Caco-2 (cell line): ENCODE measurements around the gene TTC7B. TPM values are rescaled to one million over a fixed set of nuclear protein-coding genes. Genes with fewer than 3 reads are reported as not detected.

Source experiments
- BruUV-seq: library from RNA; stranded (reverse); fragments of 400-500 nt; replicated peaks from 2 replicates; lab custom pipeline; 2021; lab: Mats Ljungman, UMichigan
- CTCF ChIA-PET: fragments of 300-600 bp; sonication (Branson Sonifier 250); formaldehyde crosslinking; loops from one replicate; lab custom pipeline; 2022; ENCODE audit warnings: antibody characterized with exemption; lab: Charles Lee
- POLR2A ChIA-PET: fragments of 300-600 bp; sonication (Branson Sonifier 250); formaldehyde crosslinking; loops from one replicate; lab custom pipeline; 2022; ENCODE audit warnings: antibody characterized with exemption; lab: Charles Lee
- DNase-seq, 2 experiments: peaks; one replicate each; pipeline versions ENCODE4 v3.0.0 to v3.0.0-alpha.2; 2020 to 2022
- H3K27me3 ChIP-seq: replicated peaks from 2 replicates; pipeline ENCODE4 v1.6.0; 2011; ENCODE audit warnings: low read length; ENCODE audit not compliant: control insufficient read depth, insufficient read depth
- H3K36me3 ChIP-seq: 2 replicates; pipeline ENCODE4 v1.5.1; 2011; ENCODE audit warnings: low read length; ENCODE audit not compliant: control insufficient read depth, insufficient read depth
- H3K4me1 ChIP-seq: fragments of 250-450 bp; sonication (Bioruptor Pico); 2 replicates; pipeline ENCODE4 v1.5.1; 2020; ENCODE audit warnings: mild to moderate bottlenecking
- H3K4me3 ChIP-seq: 2 replicates; pipeline ENCODE4 v1.5.1; 2011; ENCODE audit warnings: low read depth, mild to moderate bottlenecking, control low read depth, low read length
- H3K9me3 ChIP-seq: fragments of 250-450 bp; sonication (Bioruptor Pico); 2 replicates; pipeline ENCODE4 v1.5.1; 2020; ENCODE audit warnings: mild to moderate bottlenecking, moderate library complexity
- H3K27ac Mint-ChIP-seq: one replicate; pipeline ENCODE4 v1.8.0; 2022; ENCODE audit warnings: mixed read lengths; ENCODE audit not compliant: unreplicated experiment
- H3K27me3 Mint-ChIP-seq: one replicate; pipeline ENCODE4 v1.8.0; 2022; ENCODE audit warnings: mixed read lengths; ENCODE audit not compliant: insufficient read depth, unreplicated experiment
- H3K36me3 Mint-ChIP-seq: one replicate; pipeline ENCODE4 v1.8.0; 2022; ENCODE audit warnings: mild to moderate bottlenecking, mixed read lengths; ENCODE audit not compliant: insufficient read depth, unreplicated experiment
- H3K4me1 Mint-ChIP-seq: one replicate; pipeline ENCODE4 v1.8.0; 2022; ENCODE audit warnings: low read depth, mixed read lengths; ENCODE audit not compliant: unreplicated experiment
- H3K4me3 Mint-ChIP-seq: one replicate; pipeline ENCODE4 v1.8.0; 2022; ENCODE audit warnings: mild to moderate bottlenecking, moderate library complexity, mixed read lengths; ENCODE audit not compliant: unreplicated experiment
- H3K9me3 Mint-ChIP-seq: one replicate; pipeline ENCODE4 v1.8.0; 2022; ENCODE audit warnings: mixed read lengths; ENCODE audit not compliant: unreplicated experiment
- CTCF ChIP-seq, 2 experiments: fragments of 200-600 bp in 1 of 2; IDR thresholded peaks; 1 replicate in 1 of 2; 2 replicates in 1 of 2; pipeline versions ENCODE4 v1.5.1 to v1.8.0; 2011 to 2022; ENCODE audit warnings: antibody characterized with exemption in 1 of 2, control low read depth in 1 of 2, inconsistent platforms in 1 of 2, low read depth in 1 of 2, low read length in 1 of 2, mild to moderate bottlenecking in 1 of 2, moderate library complexity in 1 of 2; ENCODE audit not compliant: insufficient read depth in 1 of 2, severe bottlenecking in 1 of 2, unreplicated experiment in 1 of 2
- intact Hi-C: fragments of 100-400 bp; cut with micrococcal nuclease; formaldehyde crosslinking; loops from one replicate; pipeline ENCODE4 v1.10.0; 2022; ENCODE audit not compliant: unreplicated experiment
- total RNA-seq: library from RNA; stranded (reverse); gene quantifications from 2 replicates; pipeline ENCODE4 v1.2.3, GENCODE V29; 2022

Gene TTC7B
- total RNA-seq, 1 experiment from 2014 or later, result 28.5 TPM

- peaks cover 8% of the 10 kb centered on the region for H3K4me1 Mint-ChIP-seq
- Histone ChIP-seq H3K36me3 (no peaks in the 10 kb centered on the region), H3K9me3 (no peaks in the 10 kb centered on the region), H3K4me1 (peaks cover 5% of the 10 kb centered on the region; the same call in 1 of the 2 replicates), H3K4me3 (no peak overlapping the region), H3K27me3 (no peaks in the 10 kb centered on the region)
- BruUV-seq, result no TSS peak
- ChIA-PET POLR2A (no interaction called here), CTCF (no interaction called here)
- H3K36me3 Mint-ChIP-seq, result no peaks in the 10 kb centered on the region
- H3K27me3 Mint-ChIP-seq, result no peaks in the 10 kb centered on the region
- H3K9me3 Mint-ChIP-seq, result no peaks in the 10 kb centered on the region
- TF ChIP-seq CTCF (IDR thresholded peaks at IDR 0.05; ENCODE audit: insufficient read depth in 1 of 2, low read depth in 1 of 2, low read length in 1 of 2, severe bottlenecking in 1 of 2, unreplicated experiment in 1 of 2), result no peak
- H3K4me3 Mint-ChIP-seq, result no peak overlapping the region
- no peak for DNase-seq
- H3K27ac Mint-ChIP-seq, result no peak overlapping the region
- intact Hi-C loops, result no loop called here
These were observed 187.4 kb downstream of the TTC7B start for GRCh38 chr14:90628825-90629224.

DNA sequence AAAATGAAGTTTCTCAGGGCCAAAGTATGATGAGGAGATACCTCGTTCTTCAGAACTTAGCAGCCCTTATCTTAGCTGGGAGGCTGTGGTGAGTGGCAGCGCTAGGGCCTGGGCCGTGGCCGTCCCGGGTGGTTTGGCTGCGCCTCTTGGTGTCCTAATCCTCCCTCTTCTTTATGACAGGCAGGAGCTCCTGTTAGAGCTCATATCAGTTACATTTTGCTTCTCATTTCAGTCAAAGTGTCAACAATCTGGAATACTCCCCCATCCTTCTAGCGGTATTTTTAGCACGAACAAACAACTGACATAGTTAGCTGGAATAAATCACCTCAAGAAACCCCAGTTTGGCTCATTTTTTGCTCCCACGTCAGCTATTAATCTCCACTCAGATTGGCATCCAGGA is 188.8 kb downstream of the TTC7B start:
- Histone ChIP-seq H3K4me1 (peaks cover 5% of the 10 kb centered on the region; the same call in 1 of the 2 replicates), H3K4me3 (no peak overlapping the region), H3K27me3 (no peaks in the 10 kb centered on the region), H3K36me3 (no peaks in the 10 kb centered on the region), H3K9me3 (no peaks in the 10 kb centered on the region)
- no peak for TF ChIP-seq CTCF (IDR thresholded peaks at IDR 0.05; ENCODE audit: insufficient read depth in 1 of 2, low read depth in 1 of 2, low read length in 1 of 2, severe bottlenecking in 1 of 2, unreplicated experiment in 1 of 2)
- Mint-ChIP-seq H3K36me3 (no peaks in the 10 kb centered on the region), H3K4me1 (peaks cover 8% of the 10 kb centered on the region), H3K9me3 (no peaks in the 10 kb centered on the region), H3K27ac (no peak overlapping the region), H3K4me3 (no peak overlapping the region), H3K27me3 (no peaks in the 10 kb centered on the region)
- intact Hi-C loops, result no loop called here
- BruUV-seq, result no TSS peak
- DNase-seq, result no peak
- CTCF ChIA-PET, result no interaction called here
- POLR2A ChIA-PET, result no interaction called here

- Mint-ChIP-seq H3K4me1 (peaks cover 8% of the 10 kb centered on the region), H3K9me3 (no peaks in the 10 kb centered on the region), H3K4me3 (no peak overlapping the region), H3K27ac (no peak overlapping the region), H3K27me3 (no peaks in the 10 kb centered on the region), H3K36me3 (no peaks in the 10 kb centered on the region)
- POLR2A ChIA-PET, result no interaction called here
- Histone ChIP-seq H3K27me3 (no peaks in the 10 kb centered on the region), H3K4me1 (peaks cover 5% of the 10 kb centered on the region; the same call in 1 of the 2 replicates), H3K36me3 (no peaks in the 10 kb centered on the region), H3K9me3 (no peaks in the 10 kb centered on the region), H3K4me3 (no peak overlapping the region)
- CTCF ChIA-PET, result no interaction called here
- no peak for TF ChIP-seq CTCF (IDR thresholded peaks at IDR 0.05; ENCODE audit: insufficient read depth in 1 of 2, low read depth in 1 of 2, low read length in 1 of 2, severe bottlenecking in 1 of 2, unreplicated experiment in 1 of 2)
- DNase-seq, result no peak
- no TSS peak for BruUV-seq
- intact Hi-C loops, result no loop called here
These were observed 189.7 kb downstream of the TTC7B start for GRCh38 chr14:90626550-90626949.
